Posterior vena cava (tissue), 2 donors: ENCODE results near the gene NUP93. TPM values are rescaled to one million over a fixed set of nuclear protein-coding genes. Genes with fewer than 3 reads are reported as not detected.
"Not testable (repeated sequence)": the region's sequence is repeated elsewhere in the genome, so short reads cannot be mapped to it uniquely, and the experiment has no call there.

ENCODE experiments used
- DNase-seq: peaks from one replicate; pipeline ENCODE4 v3.0.0-alpha.2; 2020; ENCODE audit warnings: low spot score
- intact Hi-C, 2 donors: fragments of 100-400 bp; cut with DNase I; formaldehyde crosslinking; loops; one replicate each; pipeline versions ENCODE4 v1.14.1 to v1.14.2; 2022 to 2023
- total RNA-seq, 2 donors: library from RNA; stranded (reverse); fragmentation: NEBNext Ultra II Directional; extraction: Animal tissue kit (Norgen Biotek cat#: 25700); gene quantifications; one replicate each; pipeline ENCODE4 v1.2.1, GENCODE V29; 2021
- donor health status: DM: yes; HTN: yes; CAD: no.
- donor health status: DM: yes; HTN: yes; CAD: no.

NUP93 gene
- total RNA-seq, 2 donors from 2014 or later: 42.8 to 54.7 TPM

- DNase-seq: no peak
- intact Hi-C loops: loop anchor here in 1 of 2 donors (5.0 kb wide), 1 partner anchor 179 kb away; the partner anchor contains the start of gene BBS2
These were observed 28.4 kb upstream of the NUP93 start for GRCh38 chr16:56701534-56701933.

DNA sequence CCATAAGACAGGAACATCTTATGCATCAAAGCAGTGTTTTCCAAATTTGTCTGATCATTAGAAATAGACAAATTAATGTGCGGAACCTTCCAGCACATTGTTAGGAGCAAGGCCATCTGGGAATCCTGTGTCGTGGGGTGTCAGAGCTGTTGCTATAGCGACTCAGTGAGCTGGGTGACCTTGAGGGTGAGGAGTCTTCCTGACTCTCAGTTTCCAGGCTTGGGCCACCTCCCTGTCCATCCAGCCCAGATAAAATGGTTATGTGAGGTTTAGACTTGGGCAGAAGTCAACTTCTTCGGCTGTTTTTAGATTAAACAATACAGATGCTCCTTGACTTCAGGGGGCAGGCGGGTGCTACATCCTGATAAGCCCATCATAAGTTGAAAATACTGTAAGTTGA, 27.1 kb upstream of the NUP93 start:
- DNase-seq: no peak
- intact Hi-C loops: loop anchor here in 1 of 2 donors (2.0 to 5.0 kb wide), 2 partner anchors 126 to 181 kb away; partner anchors contain the start of gene BBS2

GRCh38 chr16:56708525-56709442, 21.1 kb upstream of the NUP93 start:
- intact Hi-C loops: no loop called here

GRCh38 chr16:56709443-56710040, 20.4 kb upstream of the NUP93 start:
- intact Hi-C loops: no loop called here
- no peak for DNase-seq

More at GRCh38 chr16:56708525-56709442, 21.1 kb upstream of the NUP93 start:
- DNase-seq: no peak

DNA sequence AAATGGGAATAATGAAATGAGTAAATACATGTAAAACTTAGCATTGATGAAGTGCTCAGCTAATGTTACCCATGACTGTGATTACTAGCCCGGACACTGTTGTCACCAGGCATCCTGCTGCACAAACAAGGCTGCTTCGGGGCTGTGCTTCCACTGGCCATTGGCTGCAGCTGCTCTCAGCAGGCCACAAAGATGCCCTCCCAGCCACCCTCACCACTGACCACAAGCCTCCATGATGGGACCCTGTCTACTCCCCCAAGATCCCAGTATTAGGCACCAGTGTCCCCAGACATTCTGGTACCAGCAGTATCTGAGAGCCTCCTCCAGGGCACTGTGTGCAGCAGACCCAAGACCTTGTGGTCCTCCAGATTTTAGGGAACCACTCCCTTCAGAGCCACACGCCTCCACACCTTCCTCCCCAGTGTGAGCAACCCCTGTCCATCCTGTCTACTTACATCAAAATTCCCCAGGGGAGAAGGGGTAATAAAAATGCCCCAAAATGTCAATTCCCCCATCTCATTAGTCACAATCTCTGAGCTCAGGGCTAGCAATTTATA, 19.7 kb upstream of the NUP93 start:
- intact Hi-C loops: no loop called here
- DNase-seq: no peak

DNA sequence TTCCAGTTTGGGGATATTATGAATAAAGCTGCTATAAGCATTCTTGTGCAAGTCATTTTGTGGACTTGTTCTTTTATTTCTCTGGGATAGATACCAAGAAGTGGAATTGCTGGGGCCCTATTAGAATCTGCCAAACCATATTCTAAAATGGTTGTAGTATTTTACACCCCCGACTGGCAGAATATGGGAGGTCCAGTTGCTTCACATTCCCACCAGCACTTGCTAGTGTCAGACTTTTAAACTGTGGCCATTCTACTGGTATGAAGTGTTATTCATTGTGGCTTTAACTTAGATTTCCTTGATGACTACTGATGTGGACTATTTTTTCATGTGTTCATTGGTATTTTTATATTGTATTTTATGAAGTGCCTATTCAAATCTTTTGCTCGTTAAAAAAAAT, 18.1 kb upstream of the NUP93 start:
- DNase-seq: no peak
- intact Hi-C loops: no loop called here

DNA sequence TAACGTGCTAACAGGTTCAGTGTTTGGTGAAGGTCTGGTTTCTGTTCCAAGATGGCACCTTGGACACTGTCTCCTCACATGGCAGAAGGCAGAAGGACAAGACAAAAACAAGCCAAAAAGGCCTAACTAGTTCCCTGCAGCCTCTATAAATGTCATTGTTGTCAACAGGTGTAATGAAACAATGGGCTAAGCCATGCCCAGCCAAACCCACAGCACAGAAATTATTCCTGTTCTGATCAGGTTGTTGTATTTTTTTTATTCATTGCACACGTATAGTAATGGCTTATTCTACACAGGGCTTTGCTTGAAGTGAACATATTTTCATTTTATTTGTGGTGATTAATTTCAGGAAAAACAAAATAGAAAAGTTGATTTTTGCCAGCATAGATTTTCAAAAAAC, 16.1 kb upstream of the NUP93 start:
- intact Hi-C loops: no loop called here

DNA sequence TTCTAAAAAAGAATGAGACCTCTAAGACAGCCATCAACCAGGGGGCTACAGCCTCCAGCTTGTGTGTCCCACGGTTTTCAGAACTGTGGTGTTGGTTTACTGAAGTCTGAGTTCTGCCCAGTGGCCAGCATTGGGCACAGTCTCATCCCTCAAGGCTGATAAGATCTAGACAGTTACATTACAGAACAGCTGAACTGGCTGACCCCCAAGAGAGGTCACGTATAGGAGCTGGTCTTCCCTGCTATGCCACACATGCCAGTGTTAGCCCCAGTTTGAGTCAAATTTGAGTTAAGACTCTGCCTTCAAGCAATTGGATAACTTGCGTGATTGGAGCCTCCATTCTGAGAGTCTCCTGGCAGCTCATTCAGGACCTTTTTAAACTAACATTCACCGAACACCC, 14.8 kb upstream of the NUP93 start:
- intact Hi-C loops: no loop called here
- DNase-seq: no peak

More for the DNA sequence above, 16.1 kb upstream of the NUP93 start:
- no peak for DNase-seq

- DNase-seq: no peak
- intact Hi-C loops: no loop called here
These were observed 13.2 kb upstream of the NUP93 start for GRCh38 chr16:56716761-56717160.

- DNase-seq, intact Hi-C loops: not testable (repeated sequence)
These were observed 12.4 kb upstream of the NUP93 start for GRCh38 chr16:56717532-56717931.

DNA sequence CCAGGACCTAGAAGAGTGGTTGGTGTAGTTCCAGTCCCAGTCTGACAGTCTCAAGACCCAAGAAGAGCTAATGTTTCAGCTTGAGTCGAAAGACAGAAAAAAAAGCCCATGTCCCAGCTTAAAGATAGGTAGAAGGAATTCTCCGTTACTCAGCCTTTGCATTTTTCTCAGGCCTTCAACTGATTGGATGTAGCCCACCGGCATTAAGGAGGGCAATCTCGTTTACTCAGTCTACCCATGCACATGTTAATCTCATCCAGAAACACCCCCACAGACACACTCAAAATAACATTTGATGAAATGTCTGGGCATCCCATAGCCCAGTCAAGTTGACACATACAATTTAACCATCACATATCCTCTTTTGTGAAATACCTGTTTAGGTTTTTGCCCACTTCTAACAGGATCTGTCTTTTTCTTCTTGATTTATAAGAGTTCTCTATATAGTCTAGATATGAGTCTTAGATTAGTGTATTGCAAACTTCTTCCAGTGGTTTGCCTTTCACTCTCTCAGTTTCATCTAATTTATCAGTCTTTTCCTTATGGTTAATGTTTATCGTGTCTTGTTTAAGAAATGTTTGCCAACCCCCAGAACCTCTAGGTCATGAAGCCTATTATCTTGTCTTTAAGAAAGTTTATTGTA, 7.6 kb upstream of the NUP93 start:
- intact Hi-C loops: no loop called here
- no peak for DNase-seq

DNA sequence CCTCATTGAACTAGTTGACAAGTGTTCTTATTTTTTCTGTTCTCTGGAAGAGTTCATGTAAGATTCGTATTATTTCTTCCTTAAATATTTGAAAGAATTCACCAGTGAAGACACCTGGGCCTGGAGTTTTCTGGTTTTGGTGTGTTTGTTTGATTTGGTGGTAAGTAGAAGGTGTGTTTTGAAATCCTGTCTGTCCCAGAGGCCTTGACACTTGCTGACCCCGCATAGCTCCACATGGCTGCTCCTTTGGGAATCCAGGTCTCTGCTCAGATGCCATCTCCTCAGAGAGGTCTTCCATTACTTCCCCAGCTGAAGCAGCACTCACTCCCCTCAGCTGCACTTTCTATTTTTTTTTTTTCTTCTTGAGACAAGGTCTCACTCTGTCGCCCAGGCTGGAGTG, 5.7 kb upstream of the NUP93 start:
- DNase-seq: no peak
- intact Hi-C loops: no loop called here

GRCh38 chr16:56726283-56726682, 3.6 kb upstream of the NUP93 start:
- no peak for DNase-seq
- intact Hi-C loops: no loop called here

DNA sequence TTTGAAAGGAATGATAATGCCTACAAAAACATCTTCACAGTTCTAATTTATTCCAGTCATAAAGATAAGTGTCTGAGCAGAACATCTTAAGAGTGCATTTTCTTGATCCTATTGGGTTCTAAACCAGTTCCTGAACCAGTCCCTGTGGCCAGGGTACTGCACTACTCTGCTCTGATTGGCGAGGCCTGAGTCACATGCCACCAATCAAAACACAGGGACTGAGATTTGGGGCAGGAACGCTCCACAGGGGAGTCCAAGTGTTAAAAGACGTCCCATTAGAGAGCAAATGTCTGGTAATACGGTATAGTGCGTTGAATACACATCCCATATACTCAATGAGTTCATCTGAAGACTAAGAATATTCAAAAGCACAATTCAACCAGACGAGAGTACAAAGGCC, 3.0 kb upstream of the NUP93 start:
- intact Hi-C loops: no loop called here

GRCh38 chr16:56728027-56728426, 1.9 kb upstream of the NUP93 start:
- no peak for DNase-seq
- intact Hi-C loops: no loop called here

More for the DNA sequence above, 3.0 kb upstream of the NUP93 start:
- DNase-seq: no peak

DNA sequence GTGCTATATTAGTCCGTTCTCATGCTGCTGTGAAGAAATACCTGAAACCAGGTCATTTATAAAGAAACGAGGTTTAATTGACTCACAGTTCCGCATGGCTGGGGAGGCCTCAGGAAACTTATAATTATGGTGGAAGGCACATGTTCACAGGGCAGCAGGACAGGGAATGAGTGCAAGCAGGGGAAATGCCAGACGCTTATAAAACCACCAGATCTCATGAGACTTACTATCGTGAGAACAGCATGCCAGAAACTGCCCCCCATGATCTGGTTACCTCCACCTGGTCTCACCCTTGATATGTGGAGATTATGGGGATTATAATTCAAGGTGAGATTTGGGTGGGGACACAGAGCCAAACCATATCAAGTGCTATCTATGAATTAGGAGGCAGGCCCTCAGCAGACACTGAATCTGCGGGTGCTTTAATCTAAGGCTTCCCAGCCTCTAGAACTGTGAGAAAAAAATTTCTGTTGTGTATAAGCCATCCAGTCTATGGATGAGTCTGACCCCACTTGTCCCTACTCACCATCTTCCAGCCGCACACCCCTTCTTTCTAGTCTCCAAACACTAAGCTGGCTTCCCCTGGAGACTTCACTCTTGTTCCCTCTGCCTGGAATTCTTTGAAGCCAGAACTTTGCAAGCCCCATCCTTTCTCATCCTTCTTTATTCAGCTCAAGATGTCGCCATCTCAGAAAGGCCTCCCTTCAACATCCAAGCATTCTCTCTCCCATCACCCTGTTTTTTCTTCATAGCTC, 772 bp upstream of the NUP93 start:
- DNase-seq: no peak
- intact Hi-C loops: no loop called here

- intact Hi-C loops: loop anchor here in 1 of 2 donors (10.0 kb wide), 1 partner anchor 68 kb away; the partner anchor contains the start of genes MT1G and MT1H
These were observed 2.4 kb downstream of the NUP93 start for GRCh38 chr16:56732366-56732765.

DNA sequence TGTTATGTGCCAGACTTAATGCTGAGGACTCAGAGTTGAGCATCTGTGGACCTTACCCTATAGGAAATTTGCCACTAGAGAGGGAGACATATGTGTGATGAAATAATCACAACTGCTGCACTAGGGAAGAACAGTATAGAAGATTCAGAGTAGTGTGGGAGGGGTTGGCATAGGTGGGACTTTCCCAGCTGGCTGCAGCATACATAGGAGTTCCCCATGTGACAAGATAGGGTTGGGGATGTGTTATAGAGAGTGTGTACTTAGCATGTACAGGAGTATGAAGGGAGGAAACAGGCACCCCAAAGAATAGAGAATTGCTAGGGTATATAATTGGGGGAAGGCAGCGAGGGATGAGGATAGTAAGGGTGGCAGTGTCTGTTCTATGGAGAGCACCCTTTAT, 2.9 kb downstream of the NUP93 start:
- no peak for DNase-seq
- intact Hi-C loops: loop anchor here in 1 of 2 donors (10.0 kb wide), 1 partner anchor 68 kb away; the partner anchor contains the start of genes MT1G and MT1H

More at GRCh38 chr16:56732366-56732765, 2.4 kb downstream of the NUP93 start:
- no peak for DNase-seq

GRCh38 chr16:56734429-56734828, 4.5 kb downstream of the NUP93 start:
- no peak for DNase-seq
- intact Hi-C loops: loop anchor here in 1 of 2 donors (10.0 kb wide), 1 partner anchor 70 kb away; the partner anchor contains the start of genes MT1G and MT1H
